H1 (cell line): Measurements from ENCODE around the gene NDST3. TPM values are rescaled to one million over a fixed set of nuclear protein-coding genes. Genes with fewer than 3 reads are reported as not detected.

Source experiments
- CTCF ChIA-PET: fragments of 300-600 bp; sonication (Branson Sonifier 250); formaldehyde crosslinking; loops from one replicate; lab custom pipeline; 2021; ENCODE audit not compliant: partially characterized antibody; lab: Charles Lee
- POLR2A ChIA-PET: fragments of 300-600 bp; sonication (Branson Sonifier 250); formaldehyde crosslinking; loops from one replicate; lab custom pipeline; 2021; ENCODE audit warnings: inconsistent platforms; ENCODE audit not compliant: partially characterized antibody; lab: Charles Lee
- DNase-seq, 2 experiments: peaks; one replicate each; pipeline versions ENCODE4 v3.0.0 to v3.0.0-alpha.2; 2010 to 2022; ENCODE audit warnings: low spot score in 2 of 2, low read depth in 1 of 2, mixed read lengths in 1 of 2
- FAIRE-seq: peaks from 2 replicates; lab custom pipeline; 2011; peaks lifted over from hg19 to GRCh38; lab: Jason Lieb, UNC
- H2AFZ ChIP-seq: 2 replicates; pipeline ENCODE4 v1.8.1; 2012; ENCODE audit warnings: low read length, inconsistent platforms
- H2AK5ac ChIP-seq: 2 replicates; pipeline ENCODE4 v1.6.1; 2013; ENCODE audit warnings: low read depth, low read length
- H2BK120ac ChIP-seq: replicated peaks from 2 replicates; pipeline ENCODE3; 2013; ENCODE audit warnings: low read depth, low read length, inconsistent platforms
- H2BK12ac ChIP-seq: 2 replicates; pipeline ENCODE4 v1.6.1; 2013; ENCODE audit warnings: low read depth, low read length
- H2BK15ac ChIP-seq: 2 replicates; pipeline ENCODE4 v1.6.1; 2013; ENCODE audit warnings: low read length
- H2BK20ac ChIP-seq: 2 replicates; pipeline ENCODE4 v1.6.1; 2013; ENCODE audit warnings: low read length
- H2BK5ac ChIP-seq: 2 replicates; pipeline ENCODE4 v1.6.1; 2013; ENCODE audit warnings: low read depth, low read length
- H3K14ac ChIP-seq: 2 replicates; pipeline ENCODE4 v1.6.1; 2013; ENCODE audit warnings: inconsistent platforms; ENCODE audit not compliant: insufficient read length
- H3K18ac ChIP-seq: 2 replicates; pipeline ENCODE4 v1.6.1; 2013; ENCODE audit warnings: low read length; ENCODE audit errors: extremely low read depth
- H3K23ac ChIP-seq: 2 replicates; pipeline ENCODE4 v1.6.1; 2013; ENCODE audit warnings: inconsistent platforms; ENCODE audit not compliant: insufficient read length
- H3K23me2 ChIP-seq: 2 replicates; pipeline ENCODE4 v1.6.1; 2013; ENCODE audit warnings: low read depth, low read length
- H3K27ac ChIP-seq: 2 replicates; pipeline ENCODE4 v1.6.1; 2011; ENCODE audit warnings: low read depth, low read length, inconsistent platforms
- H3K27me3 ChIP-seq, 4 experiments: replicated peaks in 1 of 4; 1 replicate in 1 of 4; 2 replicates in 3 of 4; pipeline versions ENCODE4 v1.6.1 to v1.8.1; 2011 to 2013; ENCODE audit warnings: low read length in 3 of 4, mild to moderate bottlenecking in 3 of 4, inconsistent platforms in 2 of 4, mixed read lengths in 2 of 4, moderate library complexity in 1 of 4; ENCODE audit not compliant: control insufficient read depth in 3 of 4, insufficient read depth in 3 of 4; ENCODE audit errors: extremely low read depth in 1 of 4
- H3K36me3 ChIP-seq, 4 experiments: 2 replicates each; pipeline versions ENCODE4 v1.6.1 to v1.8.1; 2011 to 2013; ENCODE audit warnings: mild to moderate bottlenecking in 4 of 4, low read length in 3 of 4, moderate library complexity in 2 of 4, control low read depth in 1 of 4, inconsistent platforms in 1 of 4; ENCODE audit not compliant: insufficient read depth in 4 of 4, control insufficient read depth in 2 of 4
- H3K4ac ChIP-seq: replicated peaks from 2 replicates; pipeline ENCODE3; 2013; ENCODE audit warnings: low read length, low read depth, mixed read lengths, inconsistent platforms; ENCODE audit not compliant: insufficient read length
- H3K4me1 ChIP-seq, 4 experiments: replicated peaks in 1 of 4; 1 replicate in 1 of 4; 2 replicates in 3 of 4; pipeline versions ENCODE4 v1.6.1 to v1.8.1; 2011 to 2013; ENCODE audit warnings: low read length in 3 of 4, inconsistent platforms in 2 of 4, mixed read lengths in 1 of 4; ENCODE audit not compliant: insufficient read depth in 4 of 4, control insufficient read depth in 3 of 4
- H3K4me2 ChIP-seq, 2 experiments: 2 replicates each; pipeline versions ENCODE4 v1.6.1 to v1.8.1; 2011 to 2013; ENCODE audit warnings: low read depth in 2 of 2, low read length in 2 of 2, control low read depth in 1 of 2, inconsistent platforms in 1 of 2, mild to moderate bottlenecking in 1 of 2; ENCODE audit not compliant: insufficient read depth in 1 of 2
- H3K4me3 ChIP-seq, 4 experiments: fragments of 200-600, 300-600 bp in 1 of 4; sonication (generic), shearing (Covaris generic), sonication (Bioruptor Twin) in 1 of 4; 2 replicates each; pipeline versions ENCODE4 v1.5.1 to v1.8.1; 2011 to 2016; ENCODE audit warnings: low read length in 4 of 4, low read depth in 3 of 4, control low read depth in 2 of 4, inconsistent platforms in 2 of 4, mild to moderate bottlenecking in 2 of 4, mixed read lengths in 1 of 4, moderate library complexity in 1 of 4; ENCODE audit not compliant: insufficient read depth in 2 of 4; ENCODE audit errors: extremely low read depth in 1 of 4
- H3K56ac ChIP-seq: replicated peaks from 2 replicates; pipeline ENCODE3; 2013; ENCODE audit warnings: low read depth, mild to moderate bottlenecking, mixed read lengths, low read length, inconsistent platforms; ENCODE audit not compliant: insufficient read length
- H3K79me1 ChIP-seq: 2 replicates; pipeline ENCODE4 v1.6.1; 2013; ENCODE audit warnings: low read depth, low read length, control low read depth
- H3K79me2 ChIP-seq, 2 experiments: 2 replicates each; pipeline versions ENCODE4 v1.6.1 to v1.8.1; 2012 to 2013; ENCODE audit warnings: low read length in 2 of 2, mild to moderate bottlenecking in 2 of 2, inconsistent platforms in 1 of 2; ENCODE audit not compliant: insufficient read depth in 2 of 2, control insufficient read depth in 1 of 2
- H3K9ac ChIP-seq, 4 experiments: replicated peaks in 1 of 4; 1 replicate in 1 of 4; 2 replicates in 3 of 4; pipeline versions ENCODE4 v1.6.1 to v1.8.1; 2011 to 2013; ENCODE audit warnings: low read depth in 3 of 4, low read length in 3 of 4, control low read depth in 2 of 4, mild to moderate bottlenecking in 2 of 4, moderate library complexity in 2 of 4, inconsistent platforms in 1 of 4; ENCODE audit errors: extremely low read depth in 1 of 4
- H3K9me3 ChIP-seq, 2 experiments: 2 replicates each; pipeline versions ENCODE4 v1.6.1 to v1.8.1; 2012 to 2013; ENCODE audit warnings: mild to moderate bottlenecking in 2 of 2, moderate library complexity in 2 of 2, control low read depth in 1 of 2, inconsistent platforms in 1 of 2, low read depth in 1 of 2, low read length in 1 of 2, mixed read lengths in 1 of 2; ENCODE audit not compliant: insufficient read depth in 2 of 2
- H4K20me1 ChIP-seq, 2 experiments: replicated peaks in 1 of 2; 2 replicates each; pipeline versions ENCODE3 to v1.8.1; 2011 to 2013; ENCODE audit warnings: inconsistent platforms in 2 of 2, low read length in 2 of 2, mild to moderate bottlenecking in 1 of 2; ENCODE audit not compliant: insufficient read depth in 2 of 2, control insufficient read depth in 1 of 2
- H4K5ac ChIP-seq: 2 replicates; pipeline ENCODE4 v1.6.1; 2013; ENCODE audit warnings: low read length, low read depth, mixed read lengths, inconsistent platforms; ENCODE audit not compliant: insufficient read length
- H4K8ac ChIP-seq: 2 replicates; pipeline ENCODE4 v1.8.0; 2013; ENCODE audit warnings: mild to moderate bottlenecking, moderate library complexity, low read length, inconsistent platforms; ENCODE audit not compliant: insufficient read depth; ENCODE audit errors: extremely low read depth
- H4K91ac ChIP-seq: replicated peaks from 2 replicates; pipeline ENCODE3; 2013; ENCODE audit warnings: low read length, mixed read lengths, inconsistent platforms; ENCODE audit not compliant: insufficient read length
- BACH1 ChIP-seq: IDR thresholded peaks from 2 replicates; pipeline ENCODE4 v1.6.1; 2012; ENCODE audit warnings: low read length, improper control_type of control experiment
- CBX5 ChIP-seq: fragments of 300-800, 300-1000 bp; sonication (generic); IDR thresholded peaks from 2 replicates; pipeline ENCODE4 v1.7.1; 2016; ENCODE audit warnings: antibody characterized with exemption, low read length, low read depth
- CTBP2 ChIP-seq: IDR thresholded peaks from 2 replicates; pipeline ENCODE4 v1.7.0; 2011; ENCODE audit warnings: borderline replicate concordance, mild to moderate bottlenecking, moderate library complexity, mixed read lengths, low read length; ENCODE audit not compliant: insufficient read depth, insufficient read length
- E2F6 ChIP-seq: IDR thresholded peaks from 2 replicates; pipeline ENCODE4 v1.6.1; 2012; ENCODE audit warnings: inconsistent platforms
- HDAC2 ChIP-seq, 2 experiments: fragments of 300-600 bp in 1 of 2; sonication (generic) in 1 of 2; IDR thresholded peaks; 2 replicates each; pipeline ENCODE4 v1.6.1; 2011 to 2012; ENCODE audit warnings: low read depth in 2 of 2, low read length in 2 of 2, mild to moderate bottlenecking in 2 of 2, moderate library complexity in 2 of 2, borderline replicate concordance in 1 of 2, inconsistent platforms in 1 of 2
- KDM4A ChIP-seq: IDR thresholded peaks from one replicate; pipeline ENCODE4 v1.7.1; 2012; ENCODE audit warnings: low read depth, mild to moderate bottlenecking, moderate library complexity, low read length, inconsistent platforms; ENCODE audit not compliant: severe bottlenecking
- MAX ChIP-seq: IDR thresholded peaks from 2 replicates; pipeline ENCODE4 v1.6.1; 2012; ENCODE audit warnings: inconsistent platforms
- NRF1 ChIP-seq: IDR thresholded peaks from 2 replicates; pipeline ENCODE4 v1.6.1; 2011; ENCODE audit warnings: mild to moderate bottlenecking, low read depth, low read length, improper control_type of control experiment
- PHF8 ChIP-seq: fragments of 200-600 bp; sonication (generic); conservative IDR thresholded peaks from 2 replicates; pipeline ENCODE4 v1.7.1; 2012; ENCODE audit warnings: low read depth, mild to moderate bottlenecking, inconsistent platforms, low read length, moderate library complexity
- RNF2 ChIP-seq: fragments of 200-900, 300-1000 bp; sonication (generic); IDR thresholded peaks from 2 replicates; pipeline ENCODE4 v1.7.1; 2016; ENCODE audit warnings: borderline replicate concordance, low read depth, mild to moderate bottlenecking, antibody characterized with exemption, low read length; ENCODE audit not compliant: poor library complexity, severe bottlenecking; ENCODE audit errors: missing control alignments
- RXRA ChIP-seq: IDR thresholded peaks from 2 replicates; pipeline ENCODE4 v1.6.1; 2011; ENCODE audit warnings: low read depth, mild to moderate bottlenecking, low read length, moderate library complexity; ENCODE audit not compliant: insufficient read depth
- SAP30 ChIP-seq: fragments of 300-600 bp; sonication (generic); IDR thresholded peaks from 2 replicates; pipeline ENCODE4 v1.7.1; 2012; ENCODE audit warnings: low read length, moderate library complexity, mild to moderate bottlenecking, inconsistent platforms; ENCODE audit not compliant: insufficient read depth, insufficient replicate concordance
- SP1 ChIP-seq: IDR thresholded peaks from 2 replicates; pipeline ENCODE4 v1.6.1; 2011; ENCODE audit warnings: low read depth, low read length
- polyA plus RNA-seq, 7 experiments: library from polyadenylated mRNA; depleted of rRNA in 3 of 7; stranded (reverse) in 5 of 7; unstranded in 2 of 7; fragments of >200 nt in 5 of 7; fragments of 200-250 nt in 2 of 7; gene quantifications; 1 replicate in 5 of 7; 2 replicates in 1 of 7; 4 replicates in 1 of 7; pipeline versions ENCODE4 v1.2.1 to v1.2.3, GENCODE V29; 2011 to 2013; ENCODE audit warnings: missing spikeins in 2 of 7, mixed read lengths in 2 of 7
- total RNA-seq: library from RNA; stranded (reverse); fragmentation: NEBNext Ultra II Directional; extraction: Animal tissue kit (Norgen Biotek cat#: 25700); gene quantifications from 2 replicates; pipeline ENCODE4 v1.2.1, GENCODE V29; 2021

NDST3 gene
- total and polyA plus RNA-seq, 2 of the 8 experiments (the other 6 are each of a cell fraction or from before 2014, with no cell fraction given), result 0.35 to 0.60 TPM

- Histone ChIP-seq H4K8ac (no peak overlapping the region), H3K27me3 (no peaks in the 10 kb centered on the region), H2AFZ (0 out of 2 replicates have a peak overlapping the region, but pooled peaks have one; percentile 8), H3K4me3 (no peak overlapping the region), H4K91ac (no peak overlapping the region), H3K79me1 (no peaks in the 10 kb centered on the region), H2BK120ac (no peak overlapping the region), H3K36me3 (no peaks in the 10 kb centered on the region), H2BK5ac (no peak overlapping the region), H3K9ac (no peak overlapping the region), H3K79me2 (no peaks in the 10 kb centered on the region), H4K5ac (no peak overlapping the region), H2BK12ac (no peak overlapping the region), H3K23me2 (no peaks in the 10 kb centered on the region), H3K4me1 (no peaks in the 10 kb centered on the region; a peak in 1 of 7 replicates), H4K20me1 (no peaks in the 10 kb centered on the region), H3K18ac (no peak overlapping the region), H3K23ac (no peak overlapping the region), H3K56ac (no peak overlapping the region), H3K4ac (no peak overlapping the region), H2BK15ac (no peak overlapping the region), H2AK5ac (no peak overlapping the region), H2BK20ac (no peak overlapping the region), H3K4me2 (no peak overlapping the region), H3K27ac (no peak overlapping the region), H3K14ac (no peak overlapping the region), H3K9me3 (no peaks in the 10 kb centered on the region)
- no peak for DNase-seq
- FAIRE-seq, result no peak
- POLR2A ChIA-PET, result no interaction called here
- CTCF ChIA-PET, result interaction anchor here (0.5 to 4.0 kb wide), 7 partner anchors 9 to 1016 kb away, joined by 3 to 22 read pairs (median 3); no protein-coding TSS in a partner anchor
- TF ChIP-seq SAP30 (no peak), HDAC2 (IDR thresholded peaks at IDR 0.05; ENCODE audit: borderline replicate concordance in 1 of 2, low read depth in 2 of 2, low read length in 2 of 2) (no peak), KDM4A (no peak), RNF2 (no peak), CTBP2 (no peak), NRF1 (no peak), BACH1 (no peak), RXRA (no peak), E2F6 (no peak), SP1 (no peak), MAX (no peak), CBX5 (no peak), PHF8 (no peak)
Observed at GRCh38 chr4:118087366-118087765, 53.1 kb downstream of the NDST3 start.
